ENCODE results near the gene PLD4.
"Not testable (repeated sequence)": the region's sequence is repeated elsewhere in the genome, so short reads cannot be mapped to it uniquely, and the experiment has no call there.

Gene PLD4

DNA sequence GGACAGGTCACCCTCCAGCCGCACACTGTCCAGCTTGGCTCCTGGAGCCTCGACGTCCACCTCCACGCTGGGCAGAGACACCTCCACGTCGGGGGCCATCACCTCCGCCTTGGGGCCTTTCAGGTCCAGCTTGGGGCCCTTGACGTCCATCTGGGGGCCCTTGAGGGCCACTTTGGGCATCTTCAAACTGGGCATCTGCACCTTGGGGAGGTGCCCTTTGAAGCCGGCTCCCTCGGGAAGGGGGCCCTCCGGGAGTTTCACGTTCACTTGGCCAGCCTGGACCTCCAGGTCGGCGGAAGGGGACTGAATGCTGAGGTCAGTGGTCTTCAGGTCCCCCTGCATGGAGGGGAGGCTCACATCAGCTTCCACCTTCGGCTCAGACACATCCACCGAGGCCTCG, 25.3 kb downstream of the PLD4 start:
- no peaks in the 10 kb centered on the region for H3K9me3 ChIP-seq (ENCODE audit: control insufficient read depth, low read length)
- H3K27me3 ChIP-seq (ENCODE audit: control insufficient read depth, insufficient read depth, low read length, poor library complexity, severe bottlenecking): no peaks in the 10 kb centered on the region
- H3K4me1 ChIP-seq (ENCODE audit: control insufficient read depth, insufficient read depth, low read length): no peaks in the 10 kb centered on the region
- no peaks in the 10 kb centered on the region for H3K36me3 ChIP-seq (ENCODE audit: control insufficient read depth, insufficient read depth, low read length)
- no peak overlapping the region for H3K27ac ChIP-seq (ENCODE audit: insufficient read depth, low read depth, low read length, poor library complexity, severe bottlenecking)
- WGBS, 2 experiments: 94 to 95% methylated on average over 17 of the region's 17 CpGs
- H3K4me3 ChIP-seq (ENCODE audit: insufficient read depth, low read depth, low read length): no peak overlapping the region

GRCh38 chr14:104950701-104951100, 26.0 kb downstream of the PLD4 start:
- 92 to 93% methylated on average over 15 of the region's 15 CpGs for WGBS, 2 experiments
- H3K4me3 ChIP-seq (ENCODE audit: insufficient read depth, low read depth, low read length); H3K9me3 ChIP-seq (ENCODE audit: control insufficient read depth, low read length); H3K27ac ChIP-seq (ENCODE audit: insufficient read depth, low read depth, low read length, poor library complexity, severe bottlenecking); H3K36me3 ChIP-seq (ENCODE audit: control insufficient read depth, insufficient read depth, low read length); H3K27me3 ChIP-seq (ENCODE audit: control insufficient read depth, insufficient read depth, low read length, poor library complexity, severe bottlenecking); H3K4me1 ChIP-seq (ENCODE audit: control insufficient read depth, insufficient read depth, low read length): not testable (repeated sequence)

- not testable (repeated sequence) for H3K27ac ChIP-seq (ENCODE audit: insufficient read depth, low read depth, low read length, poor library complexity, severe bottlenecking); H3K36me3 ChIP-seq (ENCODE audit: control insufficient read depth, insufficient read depth, low read length); H3K9me3 ChIP-seq (ENCODE audit: control insufficient read depth, low read length); H3K4me3 ChIP-seq (ENCODE audit: insufficient read depth, low read depth, low read length); H3K4me1 ChIP-seq (ENCODE audit: control insufficient read depth, insufficient read depth, low read length); H3K27me3 ChIP-seq (ENCODE audit: control insufficient read depth, insufficient read depth, low read length, poor library complexity, severe bottlenecking)
- WGBS, 2 experiments: 93 to 95% methylated on average over 28 of the region's 28 CpGs
Measured at GRCh38 chr14:104951863-104952657, 27.4 kb downstream of the PLD4 start.

DNA sequence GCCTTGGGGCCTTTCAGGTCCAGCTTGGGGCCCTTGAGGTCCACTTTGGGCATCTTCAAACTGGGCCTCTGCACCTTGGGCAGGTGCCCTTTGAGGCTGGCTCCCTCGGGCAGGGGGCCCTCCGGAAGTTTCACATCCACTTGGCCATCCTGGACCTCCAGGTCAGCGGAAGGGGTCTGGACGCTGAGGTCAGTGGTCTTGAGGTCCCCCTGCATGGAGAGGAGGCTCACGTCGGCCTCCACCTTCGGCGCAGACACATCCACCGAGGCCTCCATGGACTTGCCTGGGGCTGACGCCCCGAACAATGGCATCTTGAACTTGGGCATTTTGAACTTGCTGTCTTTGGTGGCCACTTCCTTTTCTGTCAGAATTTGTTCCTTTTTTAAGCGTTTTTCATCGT, 28.4 kb downstream of the PLD4 start:
- 91 to 92% methylated on average over 13 of the region's 13 CpGs for WGBS, 2 experiments
- H3K4me3 ChIP-seq (ENCODE audit: insufficient read depth, low read depth, low read length): no peak overlapping the region
- no peaks in the 10 kb centered on the region for H3K36me3 ChIP-seq (ENCODE audit: control insufficient read depth, insufficient read depth, low read length)
- no peaks in the 10 kb centered on the region for H3K4me1 ChIP-seq (ENCODE audit: control insufficient read depth, insufficient read depth, low read length)
- H3K27me3 ChIP-seq (ENCODE audit: control insufficient read depth, insufficient read depth, low read length, poor library complexity, severe bottlenecking): no peaks in the 10 kb centered on the region
- H3K9me3 ChIP-seq (ENCODE audit: control insufficient read depth, low read length): no peaks in the 10 kb centered on the region
- no peak overlapping the region for H3K27ac ChIP-seq (ENCODE audit: insufficient read depth, low read depth, low read length, poor library complexity, severe bottlenecking)

- Histone ChIP-seq H3K27me3 (ENCODE audit: control insufficient read depth, insufficient read depth, low read length, poor library complexity, severe bottlenecking) (no peaks in the 10 kb centered on the region), H3K4me1 (ENCODE audit: control insufficient read depth, insufficient read depth, low read length) (no peaks in the 10 kb centered on the region), H3K27ac (ENCODE audit: insufficient read depth, low read depth, low read length, poor library complexity, severe bottlenecking) (no peak overlapping the region), H3K9me3 (ENCODE audit: control insufficient read depth, low read length) (no peaks in the 10 kb centered on the region), H3K36me3 (ENCODE audit: control insufficient read depth, insufficient read depth, low read length) (no peaks in the 10 kb centered on the region), H3K4me3 (ENCODE audit: insufficient read depth, low read depth, low read length) (no peak overlapping the region)
- WGBS, 2 experiments: 91 to 93% methylated on average over 26 of the region's 26 CpGs
Measured at GRCh38 chr14:104953896-104954656, 29.4 kb downstream of the PLD4 start.

GRCh38 chr14:104954746-104955395, 30.2 kb downstream of the PLD4 start:
- Histone ChIP-seq H3K36me3 (ENCODE audit: control insufficient read depth, insufficient read depth, low read length) (no peaks in the 10 kb centered on the region), H3K4me3 (ENCODE audit: insufficient read depth, low read depth, low read length) (no peak overlapping the region), H3K9me3 (ENCODE audit: control insufficient read depth, low read length) (no peaks in the 10 kb centered on the region), H3K4me1 (ENCODE audit: control insufficient read depth, insufficient read depth, low read length) (no peaks in the 10 kb centered on the region), H3K27ac (ENCODE audit: insufficient read depth, low read depth, low read length, poor library complexity, severe bottlenecking) (no peak overlapping the region), H3K27me3 (ENCODE audit: control insufficient read depth, insufficient read depth, low read length, poor library complexity, severe bottlenecking) (no peaks in the 10 kb centered on the region)
- 91 to 94% methylated on average over 13 of the region's 13 CpGs for WGBS, 2 experiments

DNA sequence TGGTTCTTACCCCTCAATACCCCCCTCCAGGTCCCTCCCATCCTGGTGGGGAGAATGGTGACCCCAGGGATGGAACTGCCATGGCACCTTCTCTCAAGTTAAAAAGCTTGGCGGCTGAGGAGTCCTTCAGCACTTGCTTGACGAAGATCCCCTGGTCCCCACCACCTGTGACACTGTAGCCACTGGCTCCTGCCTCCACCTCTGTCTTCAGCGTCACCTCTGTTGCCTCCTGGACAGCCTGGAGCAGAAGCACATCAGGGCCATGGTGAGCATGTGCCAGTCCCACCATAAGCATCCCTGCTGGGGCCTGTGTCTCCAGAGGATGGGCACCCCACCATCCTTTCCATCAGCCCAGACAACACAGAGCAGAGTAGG, 30.7 kb downstream of the PLD4 start:
- H3K4me3 ChIP-seq (ENCODE audit: insufficient read depth, low read depth, low read length): no peak overlapping the region
- 95% methylated on average over 3 of the region's 3 CpGs for WGBS, 2 experiments
- H3K36me3 ChIP-seq (ENCODE audit: control insufficient read depth, insufficient read depth, low read length): no peaks in the 10 kb centered on the region
- H3K4me1 ChIP-seq (ENCODE audit: control insufficient read depth, insufficient read depth, low read length): no peaks in the 10 kb centered on the region
- H3K27ac ChIP-seq (ENCODE audit: insufficient read depth, low read depth, low read length, poor library complexity, severe bottlenecking): no peak overlapping the region
- H3K9me3 ChIP-seq (ENCODE audit: control insufficient read depth, low read length): no peaks in the 10 kb centered on the region
- H3K27me3 ChIP-seq (ENCODE audit: control insufficient read depth, insufficient read depth, low read length, poor library complexity, severe bottlenecking): no peaks in the 10 kb centered on the region

DNA sequence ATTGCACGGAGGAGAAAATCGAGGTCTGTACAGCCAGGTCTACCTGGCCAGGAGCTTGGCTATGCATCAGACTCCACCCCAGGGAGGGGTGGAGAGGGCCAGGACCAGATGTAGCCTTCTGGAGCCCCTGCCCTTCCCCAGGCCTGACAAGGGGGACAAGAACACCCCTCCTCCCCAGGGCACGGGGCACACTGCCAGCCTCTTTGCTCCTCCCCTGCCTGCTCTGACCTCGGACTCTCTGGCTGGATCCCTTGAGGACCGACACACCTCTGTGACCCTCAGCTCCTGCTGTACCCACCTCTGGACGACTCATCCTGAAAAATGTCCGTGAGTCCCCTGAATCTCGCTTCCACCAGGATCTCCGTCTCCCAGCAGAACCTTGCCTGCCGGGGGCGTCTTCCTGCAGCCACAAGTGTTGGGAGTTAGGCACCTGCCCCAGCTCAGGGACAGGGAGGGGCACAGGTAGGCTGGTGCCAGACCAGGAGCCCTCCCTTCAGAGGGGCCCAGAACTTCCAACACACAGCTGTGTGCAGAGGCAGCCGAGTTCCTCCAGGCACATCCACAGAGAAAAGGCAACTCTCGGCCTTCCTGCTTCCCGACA, 31.7 kb downstream of the PLD4 start:
- Histone ChIP-seq H3K4me1 (ENCODE audit: control insufficient read depth, insufficient read depth, low read length) (no peaks in the 10 kb centered on the region), H3K9me3 (ENCODE audit: control insufficient read depth, low read length) (no peaks in the 10 kb centered on the region), H3K27me3 (ENCODE audit: control insufficient read depth, insufficient read depth, low read length, poor library complexity, severe bottlenecking) (no peaks in the 10 kb centered on the region), H3K36me3 (ENCODE audit: control insufficient read depth, insufficient read depth, low read length) (no peaks in the 10 kb centered on the region), H3K4me3 (ENCODE audit: insufficient read depth, low read depth, low read length) (no peak overlapping the region), H3K27ac (ENCODE audit: insufficient read depth, low read depth, low read length, poor library complexity, severe bottlenecking) (no peak overlapping the region)
- 91% methylated on average over 14 of the region's 14 CpGs for WGBS, 2 experiments

DNA sequence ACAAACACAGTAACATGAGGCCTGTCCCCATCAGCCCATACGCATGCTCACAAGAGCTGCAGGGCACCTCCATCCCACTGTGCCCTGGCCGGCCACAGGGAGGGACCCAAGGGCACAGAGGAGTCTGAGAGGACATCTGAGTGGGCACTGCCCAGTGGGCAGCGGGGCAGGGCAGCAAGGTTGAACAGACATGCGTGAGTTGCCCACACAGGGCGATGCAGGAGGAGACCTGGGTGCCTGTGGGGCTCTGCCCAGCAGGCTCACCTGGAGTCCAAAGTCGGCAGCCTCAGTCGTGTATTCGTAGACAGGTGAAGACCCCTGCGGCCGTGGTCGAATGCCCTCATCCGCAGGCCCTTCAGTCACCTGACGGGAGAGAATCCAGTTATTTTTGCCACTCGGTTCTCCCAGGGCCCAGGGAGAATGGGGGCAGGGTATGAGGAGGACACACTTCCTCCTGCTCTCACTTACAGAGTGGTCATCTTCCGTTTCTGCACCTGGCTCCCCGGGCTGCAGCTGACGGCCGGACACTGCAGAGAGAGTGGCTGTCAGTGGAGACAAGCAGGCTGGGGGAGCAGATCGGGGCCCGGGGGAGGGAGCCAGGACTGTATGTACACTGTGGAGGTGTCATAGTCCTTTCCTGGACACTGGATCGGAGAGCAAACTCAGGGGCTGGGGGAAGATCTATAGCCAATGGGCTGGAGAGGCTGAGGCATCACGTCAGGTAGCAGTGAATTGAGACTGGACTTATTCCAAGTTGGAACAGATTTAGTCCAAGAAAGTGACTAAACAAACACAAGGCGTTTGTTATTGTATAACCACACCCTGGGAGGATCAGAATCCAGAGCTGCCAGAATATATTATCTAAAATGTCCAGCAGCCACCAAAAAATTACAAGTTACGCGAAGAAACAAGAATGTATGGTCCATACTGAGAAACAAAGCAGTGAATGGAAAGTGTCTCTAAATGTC, 32.8 kb downstream of the PLD4 start:
- H3K4me1 ChIP-seq (ENCODE audit: control insufficient read depth, insufficient read depth, low read length): no peaks in the 10 kb centered on the region
- no peaks in the 10 kb centered on the region for H3K9me3 ChIP-seq (ENCODE audit: control insufficient read depth, low read length)
- no peaks in the 10 kb centered on the region for H3K27me3 ChIP-seq (ENCODE audit: control insufficient read depth, insufficient read depth, low read length, poor library complexity, severe bottlenecking)
- WGBS, 2 experiments: 90 to 91% methylated on average over 25 of the region's 25 CpGs
- H3K4me3 ChIP-seq (ENCODE audit: insufficient read depth, low read depth, low read length): no peak overlapping the region
- no peaks in the 10 kb centered on the region for H3K36me3 ChIP-seq (ENCODE audit: control insufficient read depth, insufficient read depth, low read length)
- H3K27ac ChIP-seq (ENCODE audit: insufficient read depth, low read depth, low read length, poor library complexity, severe bottlenecking): no peak overlapping the region
